BJ (cell line): Measurements from ENCODE around the gene LRP3. TPM values are rescaled to one million over a fixed set of nuclear protein-coding genes. Genes with fewer than 3 reads are reported as not detected.

Experiments
- CTCF ChIA-PET: fragments of 350-600 bp; formaldehyde crosslinking; extraction: SDS; loops from one replicate; lab custom pipeline; 2021; ENCODE audit warnings: antibody characterized with exemption, inconsistent platforms; lab: Yijun Ruan, JAX
- POLR2A ChIA-PET: fragments of 300-600 bp; sonication (Branson Sonifier 250); formaldehyde crosslinking; extraction: SDS; loops from one replicate; lab custom pipeline; 2021; ENCODE audit warnings: antibody characterized with exemption; lab: Charles Lee
- DNase-seq: peaks from one replicate; pipeline ENCODE4 v3.0.0-alpha.2; 2011; ENCODE audit warnings: low read depth
- H3K27me3 ChIP-seq: 2 replicates; pipeline ENCODE4 v1.6.0; 2011; ENCODE audit warnings: low read length; ENCODE audit not compliant: control insufficient read depth, insufficient read depth
- H3K36me3 ChIP-seq: 2 replicates; pipeline ENCODE4 v1.5.1; 2011; ENCODE audit warnings: low read length; ENCODE audit not compliant: control insufficient read depth, insufficient read depth
- H3K4me3 ChIP-seq: 2 replicates; pipeline ENCODE4 v1.5.1; 2011; ENCODE audit warnings: low read depth, mild to moderate bottlenecking, control low read depth, low read length
- polyA plus RNA-seq: library from polyadenylated mRNA; depleted of rRNA; stranded (reverse); fragments of >200 nt; gene quantifications from 2 replicates; pipeline ENCODE4 v1.2.3, GENCODE V29; 2011
- TF ChIP-seq, protein P1 (sequence below): IDR thresholded peaks from 2 replicates; pipeline ENCODE4 v1.5.1; 2011; ENCODE audit warnings: low read depth, mild to moderate bottlenecking, control low read depth, inconsistent platforms, low read length, moderate library complexity; ENCODE audit not compliant: insufficient read depth

Gene LRP3
- polyA plus RNA-seq, 1 experiment = 16.1 TPM

DNA sequence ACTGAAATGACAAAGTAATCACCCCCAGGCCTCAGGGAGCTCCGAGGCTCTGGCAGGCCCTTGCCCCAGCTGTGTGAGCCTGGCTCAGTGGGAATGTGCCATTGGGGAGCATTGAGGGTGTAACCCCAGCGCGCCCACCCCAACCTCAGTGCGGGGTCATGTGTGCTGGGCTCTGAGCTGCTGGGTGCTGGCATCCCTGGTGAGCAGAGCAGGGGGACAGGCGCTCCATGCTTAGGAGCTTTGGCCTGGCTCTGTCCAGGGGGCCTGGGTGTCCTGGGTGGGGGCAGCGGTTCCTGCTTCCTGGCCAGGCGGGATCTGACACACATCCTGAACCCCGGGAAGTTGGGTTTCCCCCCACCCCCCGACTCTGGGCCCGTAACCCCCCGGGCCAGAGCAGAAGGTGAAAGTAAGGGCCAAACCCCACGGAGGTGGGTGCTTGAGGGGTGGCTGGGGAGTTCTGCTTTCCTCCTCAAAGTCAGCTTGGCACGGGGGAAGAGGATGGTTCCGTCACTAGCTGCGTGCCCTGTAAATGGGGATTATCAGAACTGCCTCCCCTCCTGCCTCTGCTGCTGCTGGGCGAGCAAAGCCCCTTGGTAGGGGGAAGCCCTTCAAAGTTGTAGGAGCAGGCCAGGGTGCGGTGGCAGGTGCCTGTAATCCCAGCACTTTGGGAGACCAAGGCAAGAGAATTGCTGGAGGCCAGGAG, 1.7 kb downstream of the LRP3 start:
- Histone ChIP-seq H3K27me3 (peaks cover 5% of the 10 kb centered on the region), H3K4me3 (peak overlapping the region; percentile 53; the same call in 1 of the 2 replicates), H3K36me3 (peaks cover 6% of the 10 kb centered on the region; the same call in 1 of the 2 replicates)
- TF ChIP-seq, protein P1, sequence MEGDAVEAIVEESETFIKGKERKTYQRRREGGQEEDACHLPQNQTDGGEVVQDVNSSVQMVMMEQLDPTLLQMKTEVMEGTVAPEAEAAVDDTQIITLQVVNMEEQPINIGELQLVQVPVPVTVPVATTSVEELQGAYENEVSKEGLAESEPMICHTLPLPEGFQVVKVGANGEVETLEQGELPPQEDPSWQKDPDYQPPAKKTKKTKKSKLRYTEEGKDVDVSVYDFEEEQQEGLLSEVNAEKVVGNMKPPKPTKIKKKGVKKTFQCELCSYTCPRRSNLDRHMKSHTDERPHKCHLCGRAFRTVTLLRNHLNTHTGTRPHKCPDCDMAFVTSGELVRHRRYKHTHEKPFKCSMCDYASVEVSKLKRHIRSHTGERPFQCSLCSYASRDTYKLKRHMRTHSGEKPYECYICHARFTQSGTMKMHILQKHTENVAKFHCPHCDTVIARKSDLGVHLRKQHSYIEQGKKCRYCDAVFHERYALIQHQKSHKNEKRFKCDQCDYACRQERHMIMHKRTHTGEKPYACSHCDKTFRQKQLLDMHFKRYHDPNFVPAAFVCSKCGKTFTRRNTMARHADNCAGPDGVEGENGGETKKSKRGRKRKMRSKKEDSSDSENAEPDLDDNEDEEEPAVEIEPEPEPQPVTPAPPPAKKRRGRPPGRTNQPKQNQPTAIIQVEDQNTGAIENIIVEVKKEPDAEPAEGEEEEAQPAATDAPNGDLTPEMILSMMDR = no peak
- CTCF ChIA-PET = interaction anchor here (1.2 to 5.2 kb wide), 6 partner anchors 12 to 213 kb away, joined by 3 to 37 read pairs (median 3); no protein-coding TSS in a partner anchor
- POLR2A ChIA-PET = no interaction called here
- no peak for DNase-seq

DNA sequence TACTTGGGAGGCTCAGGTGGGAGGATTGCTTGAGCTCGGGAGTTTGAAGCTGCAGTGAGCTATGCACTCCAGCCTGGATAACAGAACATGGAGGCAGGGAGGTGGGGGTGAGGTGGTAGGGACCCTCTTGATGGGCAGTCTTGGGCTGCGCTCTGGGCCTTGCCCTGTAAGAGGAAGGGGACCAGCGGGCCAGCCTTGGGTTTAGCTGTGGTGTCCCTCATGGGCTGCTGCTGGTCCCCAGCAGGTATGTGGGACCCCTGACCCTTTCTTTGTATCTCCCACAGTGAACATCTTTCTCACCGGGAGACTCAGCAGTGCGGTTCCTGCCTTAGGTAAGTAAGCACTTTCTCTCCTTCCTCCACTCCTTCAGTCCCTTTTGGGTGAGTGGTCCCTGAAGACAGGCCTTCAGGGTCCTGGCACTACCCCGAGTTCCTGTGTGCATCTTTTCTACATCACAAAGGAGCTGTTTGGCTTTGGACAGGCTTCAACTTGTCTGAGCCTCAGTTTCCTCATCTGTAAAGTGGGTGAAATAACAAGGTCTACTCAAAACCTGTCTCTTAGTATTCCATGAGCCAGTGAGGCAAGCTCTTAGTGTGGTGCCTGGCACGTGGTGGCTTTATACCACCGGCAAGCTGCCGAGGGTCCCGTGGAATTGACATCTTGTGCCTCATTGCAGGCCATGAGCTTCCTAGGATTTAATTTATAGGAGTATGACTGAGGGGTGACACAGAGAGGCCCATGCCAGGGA, 2.5 kb downstream of the LRP3 start:
- Histone ChIP-seq H3K27me3 (peaks cover 5% of the 10 kb centered on the region), H3K4me3 (no peak overlapping the region), H3K36me3 (peaks cover 6% of the 10 kb centered on the region; the same call in 1 of the 2 replicates)
- CTCF ChIA-PET = interaction anchor here (1.6 to 5.2 kb wide), 3 partner anchors 13 to 70 kb away, joined by 3 to 37 read pairs (median 17); no protein-coding TSS in a partner anchor
- DNase-seq = no peak
- POLR2A ChIA-PET = no interaction called here
- TF ChIP-seq, protein P1 = no peak

DNA sequence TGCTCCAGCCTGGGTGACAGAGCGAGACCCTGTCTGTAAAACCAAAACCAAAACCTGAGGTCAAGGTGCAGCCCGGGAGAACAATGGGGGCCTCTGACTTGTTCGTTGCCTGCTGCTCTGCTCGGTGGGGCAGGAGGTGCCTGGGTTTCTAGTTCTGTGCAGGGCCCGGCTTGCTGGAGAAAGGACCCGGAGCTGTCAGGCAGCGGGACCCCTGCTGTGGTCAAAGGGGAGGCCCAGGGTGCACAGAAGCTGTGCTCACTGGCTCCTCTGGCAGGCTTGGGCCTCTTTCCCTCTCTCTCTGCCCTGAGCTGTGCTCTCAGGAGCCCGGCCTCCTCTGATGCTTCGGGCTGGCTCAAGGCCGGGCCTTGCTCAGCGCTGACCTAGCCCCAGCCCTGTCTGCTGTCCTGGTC, 3.5 kb downstream of the LRP3 start:
- POLR2A ChIA-PET = no interaction called here

DNA sequence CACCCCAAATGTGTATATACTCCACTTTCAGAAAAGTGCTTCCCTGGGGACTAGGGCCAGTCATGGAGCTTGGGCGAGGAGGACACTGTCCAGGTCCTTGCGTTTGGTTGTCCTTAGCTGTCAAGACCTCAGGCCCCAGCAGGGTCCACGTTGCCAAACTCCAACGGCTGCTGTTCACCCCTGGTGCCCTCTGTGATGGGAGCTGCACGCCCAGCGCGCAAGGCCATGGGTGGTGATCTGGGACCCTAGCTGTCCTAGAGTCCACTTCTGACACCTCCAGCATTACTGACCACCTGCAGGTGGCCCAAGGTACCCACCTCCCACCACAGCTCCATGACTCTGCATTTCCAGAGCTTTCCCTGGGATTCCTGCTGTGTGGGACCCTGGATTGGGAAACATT, 4.0 kb downstream of the LRP3 start:
- CTCF ChIA-PET = interaction anchor here (0.8 to 5.2 kb wide), 6 partner anchors 14 to 580 kb away, joined by 3 to 37 read pairs (median 4); no protein-coding TSS in a partner anchor
- Histone ChIP-seq H3K27me3 (0 out of 2 replicates have a peak, but pooled peaks cover 2% of the 10 kb centered on the region), H3K36me3 (peaks cover 9% of the 10 kb centered on the region; the same call in 1 of the 2 replicates), H3K4me3 (no peak overlapping the region)
- no peak for DNase-seq
- TF ChIP-seq, protein P1 = no peak
- POLR2A ChIA-PET = no interaction called here

More for the DNA sequence above, 3.5 kb downstream of the LRP3 start:
- CTCF ChIA-PET = interaction anchor here (1.6 to 5.2 kb wide), 3 partner anchors 14 to 72 kb away, joined by 6 to 37 read pairs (median 17); no protein-coding TSS in a partner anchor
- no peak for DNase-seq
- Histone ChIP-seq H3K27me3 (0 out of 2 replicates have a peak, but pooled peaks cover 2% of the 10 kb centered on the region), H3K4me3 (no peak overlapping the region), H3K36me3 (peaks cover 7% of the 10 kb centered on the region; the same call in 1 of the 2 replicates)
- TF ChIP-seq, protein P1 = no peak
